KMS-11 (cell line): ENCODE data around the gene FAM193A.

Experiments used
- H2AFZ ChIP-seq: fragments of 200-600 bp; sonication (generic); 2 replicates; pipeline ENCODE4 v1.6.1; 2016; ENCODE audit warnings: antibody characterized with exemption, mixed run types, low read depth
- H3K27ac ChIP-seq: fragments of 200-600 bp; sonication (generic); 2 replicates; pipeline ENCODE4 v1.6.1; 2016; ENCODE audit warnings: mild to moderate bottlenecking, mixed run types
- H3K27me3 ChIP-seq: fragments of 200-600 bp; sonication (generic); 2 replicates; pipeline ENCODE4 v1.6.1; 2017; ENCODE audit warnings: mild to moderate bottlenecking, low read depth, mixed run types, moderate library complexity; ENCODE audit not compliant: insufficient read depth
- H3K36me3 ChIP-seq: fragments of 200-600 bp; sonication (generic); 2 replicates; pipeline ENCODE4 v1.6.1; 2017; ENCODE audit warnings: mild to moderate bottlenecking, mixed run types; ENCODE audit not compliant: insufficient read depth
- H3K4me1 ChIP-seq: fragments of 200-600 bp; sonication (generic); 2 replicates; pipeline ENCODE4 v1.6.1; 2016; ENCODE audit warnings: mild to moderate bottlenecking, low read depth, mixed run types; ENCODE audit not compliant: poor library complexity, severe bottlenecking
- H3K4me2 ChIP-seq: fragments of 200-600 bp; sonication (generic); 2 replicates; pipeline ENCODE4 v1.7.0; 2016; ENCODE audit warnings: mild to moderate bottlenecking, mixed run types
- H3K4me3 ChIP-seq: fragments of 200-600 bp; sonication (generic); IDR thresholded peaks from 2 replicates; pipeline ENCODE4 v1.6.1; 2017; ENCODE audit warnings: low read depth, low read length, mixed read lengths; ENCODE audit not compliant: insufficient read depth
- H3K79me2 ChIP-seq: fragments of 200-600 bp; sonication (generic); 2 replicates; pipeline ENCODE4 v1.6.1; 2016; ENCODE audit warnings: low read depth, mixed run types; ENCODE audit not compliant: insufficient read depth
- H3K9ac ChIP-seq: fragments of 200-600 bp; sonication (generic); 2 replicates; pipeline ENCODE4 v1.6.1; 2016; ENCODE audit warnings: mild to moderate bottlenecking, mixed run types
- H4K20me1 ChIP-seq: fragments of 200-600 bp; sonication (generic); 2 replicates; pipeline ENCODE4 v1.6.1; 2016; ENCODE audit warnings: mild to moderate bottlenecking, mixed run types; ENCODE audit not compliant: insufficient read depth
- TF ChIP-seq, protein P1 (sequence below): fragments of 200-600 bp; sonication (generic); conservative IDR thresholded peaks from 2 replicates; pipeline ENCODE4 v1.6.1; 2017; ENCODE audit warnings: low read depth, mild to moderate bottlenecking, antibody characterized with exemption, low read length, moderate library complexity, mixed read lengths

Gene FAM193A

GRCh38 chr4:2497324-2497723 is 39.1 kb upstream of the FAM193A start:
- no peaks in the 10 kb centered on the region for H3K4me1 ChIP-seq
- H4K20me1 ChIP-seq, result no peaks in the 10 kb centered on the region
- H3K4me2 ChIP-seq, result no peak overlapping the region

DNA sequence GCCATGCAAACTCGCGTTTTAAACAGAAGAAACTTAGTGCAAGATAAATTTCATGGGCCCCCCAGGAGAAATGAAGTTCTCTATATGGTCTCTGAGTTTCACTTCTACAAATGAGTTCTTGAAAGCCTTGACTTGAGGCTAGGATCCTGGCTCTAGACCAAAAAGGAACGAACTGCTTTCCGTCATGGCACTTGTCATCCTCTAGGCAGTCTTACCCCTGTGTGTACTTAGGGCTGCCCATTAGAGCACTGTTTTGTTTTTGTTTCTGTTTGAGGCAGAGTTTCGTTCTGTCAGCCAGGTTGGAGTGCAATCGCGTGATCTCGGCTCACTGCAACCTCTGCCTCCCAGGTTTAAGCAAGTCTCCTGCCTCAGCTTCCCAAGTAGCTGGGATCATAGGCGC is 38.5 kb upstream of the FAM193A start:
- H3K4me3 ChIP-seq, result no peak overlapping the region
- H3K9ac ChIP-seq, result no peak overlapping the region
- H4K20me1 ChIP-seq, result no peaks in the 10 kb centered on the region
- TF ChIP-seq, protein P1, sequence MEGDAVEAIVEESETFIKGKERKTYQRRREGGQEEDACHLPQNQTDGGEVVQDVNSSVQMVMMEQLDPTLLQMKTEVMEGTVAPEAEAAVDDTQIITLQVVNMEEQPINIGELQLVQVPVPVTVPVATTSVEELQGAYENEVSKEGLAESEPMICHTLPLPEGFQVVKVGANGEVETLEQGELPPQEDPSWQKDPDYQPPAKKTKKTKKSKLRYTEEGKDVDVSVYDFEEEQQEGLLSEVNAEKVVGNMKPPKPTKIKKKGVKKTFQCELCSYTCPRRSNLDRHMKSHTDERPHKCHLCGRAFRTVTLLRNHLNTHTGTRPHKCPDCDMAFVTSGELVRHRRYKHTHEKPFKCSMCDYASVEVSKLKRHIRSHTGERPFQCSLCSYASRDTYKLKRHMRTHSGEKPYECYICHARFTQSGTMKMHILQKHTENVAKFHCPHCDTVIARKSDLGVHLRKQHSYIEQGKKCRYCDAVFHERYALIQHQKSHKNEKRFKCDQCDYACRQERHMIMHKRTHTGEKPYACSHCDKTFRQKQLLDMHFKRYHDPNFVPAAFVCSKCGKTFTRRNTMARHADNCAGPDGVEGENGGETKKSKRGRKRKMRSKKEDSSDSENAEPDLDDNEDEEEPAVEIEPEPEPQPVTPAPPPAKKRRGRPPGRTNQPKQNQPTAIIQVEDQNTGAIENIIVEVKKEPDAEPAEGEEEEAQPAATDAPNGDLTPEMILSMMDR, result no peak
- no peaks in the 10 kb centered on the region for H3K4me1 ChIP-seq
- H2AFZ ChIP-seq, result no peak overlapping the region
- no peak overlapping the region for H3K27ac ChIP-seq
- no peaks in the 10 kb centered on the region for H3K36me3 ChIP-seq
- peaks cover 6% of the 10 kb centered on the region; the same call in 1 of the 2 replicates for H3K79me2 ChIP-seq
- no peaks in the 10 kb centered on the region for H3K27me3 ChIP-seq
- no peak overlapping the region for H3K4me2 ChIP-seq

More at GRCh38 chr4:2497324-2497723, 39.1 kb upstream of the FAM193A start:
- peaks cover 9% of the 10 kb centered on the region; the same call in 1 of the 2 replicates for H3K79me2 ChIP-seq
- TF ChIP-seq, protein P1, result no peak
- no peaks in the 10 kb centered on the region for H3K27me3 ChIP-seq
- no peak overlapping the region for H3K4me3 ChIP-seq
- H3K9ac ChIP-seq, result no peak overlapping the region
- H2AFZ ChIP-seq, result no peak overlapping the region
- no peak overlapping the region for H3K27ac ChIP-seq
- no peaks in the 10 kb centered on the region for H3K36me3 ChIP-seq

- Histone ChIP-seq H3K79me2 (no peaks in the 10 kb centered on the region), H3K27me3 (no peaks in the 10 kb centered on the region), H2AFZ (no peak overlapping the region), H3K4me1 (no peaks in the 10 kb centered on the region), H3K4me2 (no peak overlapping the region), H3K9ac (no peak overlapping the region), H3K27ac (no peak overlapping the region), H3K36me3 (no peaks in the 10 kb centered on the region), H4K20me1 (no peaks in the 10 kb centered on the region), H3K4me3 (no peak overlapping the region)
- TF ChIP-seq, protein P1, result no peak
These were observed 35.9 kb upstream of the FAM193A start for GRCh38 chr4:2500547-2500946.

DNA sequence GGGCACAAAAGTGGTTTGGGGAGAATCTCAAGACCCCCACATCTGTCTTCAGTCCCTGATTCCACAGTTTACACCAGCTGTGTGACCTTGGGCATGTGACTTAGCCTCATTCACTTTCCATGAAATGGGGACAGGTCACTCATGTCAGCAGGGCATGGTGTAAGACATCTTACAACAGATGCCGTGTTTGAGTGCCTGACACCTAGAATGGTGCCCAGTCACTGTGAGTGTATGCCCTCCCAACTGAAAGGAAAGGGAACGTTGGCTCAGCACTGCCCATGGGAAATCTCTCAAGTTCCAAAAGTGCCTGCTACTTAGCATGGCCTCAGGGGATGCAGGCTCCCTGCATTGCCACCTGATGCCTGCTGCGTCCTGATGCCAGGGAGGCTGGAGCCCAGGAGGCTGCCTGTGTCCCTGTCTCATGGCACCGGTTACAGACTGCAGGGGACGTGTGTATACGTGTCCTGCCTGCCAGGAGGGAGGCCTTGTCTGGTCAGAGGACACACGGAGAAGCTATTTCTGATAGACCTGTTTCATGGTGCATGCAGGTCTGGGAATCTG is 35.3 kb upstream of the FAM193A start:
- TF ChIP-seq, protein P1, result no peak
- no peaks in the 10 kb centered on the region for H3K27me3 ChIP-seq
- H3K4me3 ChIP-seq, result no peak overlapping the region
- H2AFZ ChIP-seq, result no peak overlapping the region
- no peaks in the 10 kb centered on the region for H3K4me1 ChIP-seq
- no peaks in the 10 kb centered on the region for H3K36me3 ChIP-seq
- no peak overlapping the region for H3K27ac ChIP-seq
- H3K79me2 ChIP-seq, result no peaks in the 10 kb centered on the region
- no peaks in the 10 kb centered on the region for H4K20me1 ChIP-seq
- H3K9ac ChIP-seq, result no peak overlapping the region
- no peak overlapping the region for H3K4me2 ChIP-seq
